ENCODE results near the gene CDKAL1. TPM values are rescaled to one million over a fixed set of nuclear protein-coding genes. Genes with fewer than 3 reads are reported as not detected.

Gene CDKAL1
- total and polyA plus RNA-seq, 2 donors (not counting 3 experiments of a cell fraction or from before 2014, with no cell fraction given): 6.1 to 20.5 TPM

DNA sequence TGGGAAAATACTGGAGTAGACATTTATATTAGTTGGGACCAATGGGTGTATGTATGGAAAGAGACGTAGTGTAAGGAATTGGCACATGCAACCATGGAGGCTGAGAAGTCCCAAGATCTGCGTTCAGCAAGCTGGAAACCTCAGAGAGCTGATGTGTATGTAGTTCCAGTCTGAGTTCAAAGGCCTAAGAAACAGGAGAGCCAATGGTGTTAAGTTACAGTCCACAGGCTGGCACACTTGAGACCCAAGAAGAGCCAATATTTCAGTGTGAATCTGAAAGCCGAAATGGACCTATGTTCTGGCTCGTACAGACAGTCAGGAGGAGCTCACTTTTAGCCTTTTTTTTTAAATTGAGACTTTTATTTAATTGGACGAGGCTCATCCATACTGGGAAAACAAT, 244.2 kb downstream of the CDKAL1 start:
- TF ChIP-seq POLR2AphosphoS5 (IDR thresholded peaks at IDR 0.05; ENCODE audit: insufficient read depth, low read depth, low read length) (no peak), FOS (IDR thresholded peaks at IDR 0.05; ENCODE audit: borderline replicate concordance, insufficient read depth, low read length) (no peak), POLR2A (IDR thresholded peaks at IDR 0.05; ENCODE audit: low read depth, low read length) (no peak), MYC (IDR thresholded peaks at IDR 0.05; ENCODE audit: low read depth, low read length) (no peak), GATA2 (IDR thresholded peaks at IDR 0.05; ENCODE audit: insufficient read depth, insufficient read length, low read depth, low read length) (no peak), JUN (IDR thresholded peaks at IDR 0.05; ENCODE audit: borderline replicate concordance, insufficient read depth, insufficient read length, low read depth) (no peak), EZH2 (IDR thresholded peaks at IDR 0.05; ENCODE audit: borderline replicate concordance, low read depth, low read length, severe bottlenecking) (no peak)
- TF ChIP-seq, protein P1, sequence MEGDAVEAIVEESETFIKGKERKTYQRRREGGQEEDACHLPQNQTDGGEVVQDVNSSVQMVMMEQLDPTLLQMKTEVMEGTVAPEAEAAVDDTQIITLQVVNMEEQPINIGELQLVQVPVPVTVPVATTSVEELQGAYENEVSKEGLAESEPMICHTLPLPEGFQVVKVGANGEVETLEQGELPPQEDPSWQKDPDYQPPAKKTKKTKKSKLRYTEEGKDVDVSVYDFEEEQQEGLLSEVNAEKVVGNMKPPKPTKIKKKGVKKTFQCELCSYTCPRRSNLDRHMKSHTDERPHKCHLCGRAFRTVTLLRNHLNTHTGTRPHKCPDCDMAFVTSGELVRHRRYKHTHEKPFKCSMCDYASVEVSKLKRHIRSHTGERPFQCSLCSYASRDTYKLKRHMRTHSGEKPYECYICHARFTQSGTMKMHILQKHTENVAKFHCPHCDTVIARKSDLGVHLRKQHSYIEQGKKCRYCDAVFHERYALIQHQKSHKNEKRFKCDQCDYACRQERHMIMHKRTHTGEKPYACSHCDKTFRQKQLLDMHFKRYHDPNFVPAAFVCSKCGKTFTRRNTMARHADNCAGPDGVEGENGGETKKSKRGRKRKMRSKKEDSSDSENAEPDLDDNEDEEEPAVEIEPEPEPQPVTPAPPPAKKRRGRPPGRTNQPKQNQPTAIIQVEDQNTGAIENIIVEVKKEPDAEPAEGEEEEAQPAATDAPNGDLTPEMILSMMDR (IDR thresholded peaks at IDR 0.05; ENCODE audit: extremely low read depth in 1 of 2, insufficient read depth in 1 of 2, low read depth in 1 of 2, low read length in 2 of 2): no peak
- TF ChIP-seq, protein P2, sequence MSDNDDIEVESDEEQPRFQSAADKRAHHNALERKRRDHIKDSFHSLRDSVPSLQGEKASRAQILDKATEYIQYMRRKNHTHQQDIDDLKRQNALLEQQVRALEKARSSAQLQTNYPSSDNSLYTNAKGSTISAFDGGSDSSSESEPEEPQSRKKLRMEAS (IDR thresholded peaks at IDR 0.05; ENCODE audit: insufficient read depth, insufficient read length): no peak
- H3K79me2 ChIP-seq (ENCODE audit: control insufficient read depth, insufficient read depth, low read length): no peaks in the 10 kb centered on the region
- CTCF ChIA-PET: interaction anchor here (1.2 to 1.6 kb wide), 2 partner anchors 8 to 228 kb away, joined by 3 to 4 read pairs; no protein-coding TSS in a partner anchor
- POLR2A ChIA-PET: no interaction called here
- no peaks in the 10 kb centered on the region for H3K9me3 ChIP-seq (replicated peaks; ENCODE audit: control insufficient read depth, insufficient read depth, low read length)
- FAIRE-seq (no peak), DNase-seq (ENCODE audit: low read depth, low spot score) (no peak)
- H3K27ac ChIP-seq (ENCODE audit: insufficient read depth, low read depth, low read length): no peak overlapping the region
- H3K9ac ChIP-seq (replicated peaks; ENCODE audit: extremely low read depth, insufficient read depth, low read length): no peak overlapping the region
- no peaks in the 10 kb centered on the region for H3K4me1 ChIP-seq (ENCODE audit: control insufficient read depth, extremely low read depth, insufficient read depth, low read length)
- H4K20me1 ChIP-seq (replicated peaks; ENCODE audit: control insufficient read depth, extremely low read depth, insufficient read depth, low read length): no peaks in the 10 kb centered on the region
- H3K4me3 ChIP-seq (replicated peaks in 1 of 3; ENCODE audit: insufficient read depth in 1 of 3, low read depth in 1 of 3, low read length in 3 of 3): no peak overlapping the region
- dilution Hi-C loops (cut with MboI; ENCODE audit: extremely low pct_ligation_motif_present, low sequenced_read_pairs) (no loop called here), intact Hi-C loops (cut with micrococcal nuclease) (no loop called here)
- no TSS peak for BruUV-seq (replicated peaks)
- no peaks in the 10 kb centered on the region for H3K27me3 ChIP-seq (ENCODE audit: control insufficient read depth in 2 of 2, insufficient read depth in 2 of 2, low read length in 2 of 2)
- no peak overlapping the region for H3K4me2 ChIP-seq (ENCODE audit: insufficient read depth, low read length)
- H3K36me3 ChIP-seq (ENCODE audit: control insufficient read depth in 2 of 2, extremely low read depth in 1 of 2, insufficient read depth in 2 of 2, low read length in 2 of 2): no peaks in the 10 kb centered on the region
- H2AFZ ChIP-seq (ENCODE audit: low read depth, low read length): no peak overlapping the region
- H3K9me1 ChIP-seq (replicated peaks; ENCODE audit: control insufficient read depth, extremely low read depth, insufficient read depth, low read length): no peaks in the 10 kb centered on the region
